Activated T-cell treated with anti-CD3 and anti-CD28 coated beads, Interleukin-2, amount 50 U/mL, for 24 hours (primary cell): Measurements from ENCODE around the gene ABCC11.
A peak's percentile ranks its signal among the peaks of the same experiment; 100 is the strongest.

ENCODE experiments used
- DNase-seq: peaks from one replicate; pipeline ENCODE4 v3.0.0-alpha.2; 2020
- H3K27ac Mint-ChIP-seq: 2 replicates; pipeline ENCODE4 v1.8.0; 2020; ENCODE audit warnings: mild to moderate bottlenecking, mixed read lengths
- H3K27me3 Mint-ChIP-seq: 2 replicates; pipeline ENCODE4 v1.8.0; 2020; ENCODE audit warnings: mixed read lengths
- H3K36me3 Mint-ChIP-seq: 2 replicates; pipeline ENCODE4 v1.8.0; 2020; ENCODE audit warnings: low read depth, mixed read lengths
- H3K4me1 Mint-ChIP-seq: 2 replicates; pipeline ENCODE4 v1.8.0; 2020; ENCODE audit warnings: low read depth, mixed read lengths
- H3K4me3 Mint-ChIP-seq: 2 replicates; pipeline ENCODE4 v1.8.0; 2020; ENCODE audit warnings: mild to moderate bottlenecking, moderate library complexity, mixed read lengths
- H3K9me3 Mint-ChIP-seq: 2 replicates; pipeline ENCODE4 v1.8.0; 2020; ENCODE audit warnings: mixed read lengths

The ABCC11 gene

GRCh38 chr16:48234630-48235029, 12.7 kb downstream of the ABCC11 start:
- Mint-ChIP-seq H3K9me3 (no peaks in the 10 kb centered on the region), H3K4me3 (no peak overlapping the region), H3K27ac (no peak overlapping the region), H3K4me1 (peaks cover 24% of the 10 kb centered on the region), H3K36me3 (no peaks in the 10 kb centered on the region), H3K27me3 (peaks cover 6% of the 10 kb centered on the region)
- DNase-seq = no peak

- Mint-ChIP-seq H3K9me3 (no peaks in the 10 kb centered on the region), H3K36me3 (no peaks in the 10 kb centered on the region), H3K4me3 (peak overlapping the region; percentile 47), H3K4me1 (peaks cover 24% of the 10 kb centered on the region), H3K27me3 (peaks cover 6% of the 10 kb centered on the region), H3K27ac (peak overlapping the region; percentile 87)
- peak; percentile 48 for DNase-seq
Measured at GRCh38 chr16:48232493-48233040, 14.8 kb downstream of the ABCC11 start.

GRCh38 chr16:48231727-48232492, 15.4 kb downstream of the ABCC11 start:
- Mint-ChIP-seq H3K4me1 (peaks cover 24% of the 10 kb centered on the region), H3K9me3 (no peaks in the 10 kb centered on the region), H3K4me3 (peak overlapping the region; percentile 47), H3K27ac (peak overlapping the region; percentile 87), H3K36me3 (no peaks in the 10 kb centered on the region), H3K27me3 (peaks cover 7% of the 10 kb centered on the region)
- DNase-seq = peak; percentile 43

- Mint-ChIP-seq H3K36me3 (no peaks in the 10 kb centered on the region), H3K4me1 (no peaks in the 10 kb centered on the region), H3K4me3 (no peak overlapping the region), H3K27ac (no peak overlapping the region), H3K27me3 (peaks cover 10% of the 10 kb centered on the region), H3K9me3 (no peaks in the 10 kb centered on the region)
- DNase-seq = no peak
Measured at GRCh38 chr16:48225456-48225855, 21.9 kb downstream of the ABCC11 start.

GRCh38 chr16:48223490-48223889, 23.8 kb downstream of the ABCC11 start:
- Mint-ChIP-seq H3K9me3 (peaks cover 3% of the 10 kb centered on the region), H3K36me3 (no peaks in the 10 kb centered on the region)

GRCh38 chr16:48220891-48221290, 26.4 kb downstream of the ABCC11 start:
- Mint-ChIP-seq H3K27me3 (no peaks in the 10 kb centered on the region), H3K4me3 (no peak overlapping the region), H3K9me3 (peaks cover 3% of the 10 kb centered on the region), H3K27ac (no peak overlapping the region), H3K36me3 (no peaks in the 10 kb centered on the region), H3K4me1 (no peaks in the 10 kb centered on the region)
- no peak for DNase-seq

More at GRCh38 chr16:48223490-48223889, 23.8 kb downstream of the ABCC11 start:
- Mint-ChIP-seq H3K4me1 (no peaks in the 10 kb centered on the region), H3K27ac (no peak overlapping the region), H3K4me3 (no peak overlapping the region), H3K27me3 (peaks cover 4% of the 10 kb centered on the region)
- DNase-seq = no peak

GRCh38 chr16:48218473-48218872, 28.9 kb downstream of the ABCC11 start:
- H3K9me3 Mint-ChIP-seq = peaks cover 3% of the 10 kb centered on the region
- DNase-seq = no peak
- H3K36me3 Mint-ChIP-seq = no peaks in the 10 kb centered on the region
- H3K4me3 Mint-ChIP-seq = no peak overlapping the region
- no peaks in the 10 kb centered on the region for H3K27me3 Mint-ChIP-seq
- H3K4me1 Mint-ChIP-seq = no peaks in the 10 kb centered on the region
- H3K27ac Mint-ChIP-seq = no peak overlapping the region

- Mint-ChIP-seq H3K4me1 (no peaks in the 10 kb centered on the region), H3K36me3 (no peaks in the 10 kb centered on the region), H3K27ac (no peak overlapping the region), H3K4me3 (no peak overlapping the region), H3K27me3 (no peaks in the 10 kb centered on the region), H3K9me3 (peaks cover 3% of the 10 kb centered on the region)
- no peak for DNase-seq
Measured at GRCh38 chr16:48217708-48218107, 29.6 kb downstream of the ABCC11 start.

GRCh38 chr16:48215738-48216137, 31.6 kb downstream of the ABCC11 start:
- Mint-ChIP-seq H3K27me3 (no peaks in the 10 kb centered on the region), H3K9me3 (peaks cover 3% of the 10 kb centered on the region), H3K4me3 (no peak overlapping the region), H3K4me1 (no peaks in the 10 kb centered on the region), H3K27ac (no peak overlapping the region), H3K36me3 (no peaks in the 10 kb centered on the region)
- no peak for DNase-seq

GRCh38 chr16:48212033-48212432, 35.3 kb downstream of the ABCC11 start:
- H3K4me1 Mint-ChIP-seq = no peaks in the 10 kb centered on the region
- no peak overlapping the region for H3K27ac Mint-ChIP-seq
- H3K27me3 Mint-ChIP-seq = peaks cover 13% of the 10 kb centered on the region
- H3K36me3 Mint-ChIP-seq = no peaks in the 10 kb centered on the region
- H3K4me3 Mint-ChIP-seq = no peak overlapping the region
- no peaks in the 10 kb centered on the region for H3K9me3 Mint-ChIP-seq
- no peak for DNase-seq

- no peaks in the 10 kb centered on the region for H3K36me3 Mint-ChIP-seq
- H3K27ac Mint-ChIP-seq = no peak overlapping the region
- no peaks in the 10 kb centered on the region for H3K9me3 Mint-ChIP-seq
- peaks cover 1% of the 10 kb centered on the region for H3K4me1 Mint-ChIP-seq
- H3K27me3 Mint-ChIP-seq = peaks cover 21% of the 10 kb centered on the region
- H3K4me3 Mint-ChIP-seq = no peak overlapping the region
- no peak for DNase-seq
Measured at GRCh38 chr16:48210747-48211146, 36.6 kb downstream of the ABCC11 start.

GRCh38 chr16:48206594-48207242, 40.6 kb downstream of the ABCC11 start:
- no peak overlapping the region for H3K27ac Mint-ChIP-seq

GRCh38 chr16:48204825-48205151, 42.6 kb downstream of the ABCC11 start:
- DNase-seq = no peak
- Mint-ChIP-seq H3K4me3 (no peak overlapping the region), H3K4me1 (peaks cover 1% of the 10 kb centered on the region), H3K9me3 (no peaks in the 10 kb centered on the region), H3K27me3 (peaks cover 30% of the 10 kb centered on the region), H3K36me3 (no peaks in the 10 kb centered on the region), H3K27ac (no peak overlapping the region)

More at GRCh38 chr16:48206594-48207242, 40.6 kb downstream of the ABCC11 start:
- no peak overlapping the region for H3K4me3 Mint-ChIP-seq
- no peaks in the 10 kb centered on the region for H3K9me3 Mint-ChIP-seq
- H3K36me3 Mint-ChIP-seq = no peaks in the 10 kb centered on the region
- DNase-seq = no peak
- peaks cover 30% of the 10 kb centered on the region for H3K27me3 Mint-ChIP-seq
- H3K4me1 Mint-ChIP-seq = peaks cover 1% of the 10 kb centered on the region

GRCh38 chr16:48203974-48204824, 43.1 kb downstream of the ABCC11 start:
- no peak for DNase-seq
- Mint-ChIP-seq H3K4me1 (peaks cover 1% of the 10 kb centered on the region), H3K9me3 (no peaks in the 10 kb centered on the region), H3K36me3 (no peaks in the 10 kb centered on the region), H3K27ac (no peak overlapping the region), H3K27me3 (peaks cover 30% of the 10 kb centered on the region), H3K4me3 (no peak overlapping the region)
